Ectodermal cell (in vitro differentiated cells): ENCODE results near the gene GMPR.

Experiments used
- H3K27ac ChIP-seq: 2 replicates; pipeline ENCODE4 v1.7.0; 2013; ENCODE audit warnings: mild to moderate bottlenecking, low read depth, low read length; ENCODE audit not compliant: insufficient read depth, poor library complexity, severe bottlenecking
- H3K27me3 ChIP-seq: 2 replicates; pipeline ENCODE4 v1.7.0; 2013; ENCODE audit warnings: mild to moderate bottlenecking, low read length; ENCODE audit not compliant: insufficient read depth, control insufficient read depth, poor library complexity, severe bottlenecking
- H3K36me3 ChIP-seq: one replicate; pipeline ENCODE4 v1.7.0; 2013; ENCODE audit warnings: low read length; ENCODE audit not compliant: control insufficient read depth, insufficient read depth
- H3K4me1 ChIP-seq: one replicate; pipeline ENCODE4 v1.7.0; 2013; ENCODE audit warnings: low read length; ENCODE audit not compliant: control insufficient read depth, insufficient read depth
- H3K4me3 ChIP-seq: 2 replicates; pipeline ENCODE4 v1.7.0; 2013; ENCODE audit warnings: low read depth, low read length, control low read depth; ENCODE audit not compliant: insufficient read depth
- H3K9me3 ChIP-seq: 2 replicates; pipeline ENCODE4 v1.7.0; 2013; ENCODE audit warnings: mild to moderate bottlenecking, low read length, moderate library complexity; ENCODE audit not compliant: control insufficient read depth
- WGBS, 2 experiments: methylation state at CpG; one replicate each; pipeline ENCODE4 v1.1.7; 2013; ENCODE audit warnings: missing lambda C conversion rate in 2 of 2; 5-methylcytosine and 5-hydroxymethylcytosine counted together

GMPR gene

GRCh38 chr6:16244869-16245451, 6.6 kb downstream of the GMPR start:
- 53 to 56% methylated on average over 10 of the region's 10 CpGs for WGBS, 2 experiments

GRCh38 chr6:16248271-16248853, 10.0 kb downstream of the GMPR start:
- H3K36me3 ChIP-seq = no peaks in the 10 kb centered on the region
- H3K27ac ChIP-seq = no peak overlapping the region
- H3K4me1 ChIP-seq = peaks cover 31% of the 10 kb centered on the region
- no peak overlapping the region for H3K4me3 ChIP-seq
- no peaks in the 10 kb centered on the region for H3K9me3 ChIP-seq
- 78 to 81% methylated on average over 7 of the region's 7 CpGs for WGBS, 2 experiments
- H3K27me3 ChIP-seq = peaks cover 3% of the 10 kb centered on the region

More at GRCh38 chr6:16244869-16245451, 6.6 kb downstream of the GMPR start:
- peaks cover 9% of the 10 kb centered on the region for H3K27me3 ChIP-seq
- H3K27ac ChIP-seq = peak overlapping the region; percentile 1
- H3K9me3 ChIP-seq = no peaks in the 10 kb centered on the region
- H3K36me3 ChIP-seq = no peaks in the 10 kb centered on the region
- peaks cover 37% of the 10 kb centered on the region for H3K4me1 ChIP-seq
- no peak overlapping the region for H3K4me3 ChIP-seq

GRCh38 chr6:16249971-16250370, 11.6 kb downstream of the GMPR start:
- Histone ChIP-seq H3K4me3 (no peak overlapping the region), H3K27ac (peak overlapping the region; percentile 71), H3K36me3 (no peaks in the 10 kb centered on the region), H3K9me3 (no peaks in the 10 kb centered on the region), H3K27me3 (peaks cover 3% of the 10 kb centered on the region), H3K4me1 (peaks cover 22% of the 10 kb centered on the region)
- WGBS, 2 experiments = 69 to 75% methylated on average over 1 of the region's 1 CpG

- WGBS, 2 experiments = 89% methylated on average over 2 of the region's 2 CpGs
- Histone ChIP-seq H3K36me3 (no peaks in the 10 kb centered on the region), H3K4me3 (no peak overlapping the region), H3K4me1 (peaks cover 10% of the 10 kb centered on the region), H3K27ac (no peak overlapping the region), H3K9me3 (no peaks in the 10 kb centered on the region), H3K27me3 (peaks cover 2% of the 10 kb centered on the region)
These were observed 13.3 kb downstream of the GMPR start for GRCh38 chr6:16251706-16252105.

- Histone ChIP-seq H3K36me3 (no peaks in the 10 kb centered on the region), H3K27ac (no peak overlapping the region), H3K9me3 (no peaks in the 10 kb centered on the region), H3K4me3 (no peak overlapping the region), H3K27me3 (no peaks in the 10 kb centered on the region), H3K4me1 (peaks cover 10% of the 10 kb centered on the region)
- 97 to 98% methylated on average over 2 of the region's 2 CpGs for WGBS, 2 experiments
These were observed 14.4 kb downstream of the GMPR start for GRCh38 chr6:16252686-16253299.

GRCh38 chr6:16253399-16254144, 15.2 kb downstream of the GMPR start:
- WGBS, 2 experiments = 93 to 94% methylated on average over 9 to 10 of the region's 10 CpGs
- Histone ChIP-seq H3K27me3 (no peaks in the 10 kb centered on the region), H3K4me3 (no peak overlapping the region), H3K4me1 (peaks cover 10% of the 10 kb centered on the region), H3K27ac (no peak overlapping the region), H3K36me3 (no peaks in the 10 kb centered on the region), H3K9me3 (no peaks in the 10 kb centered on the region)

- WGBS, 2 experiments = 93 to 97% methylated on average over 7 to 9 of the region's 9 CpGs
- peaks cover 10% of the 10 kb centered on the region for H3K4me1 ChIP-seq
- no peaks in the 10 kb centered on the region for H3K27me3 ChIP-seq
- H3K9me3 ChIP-seq = no peaks in the 10 kb centered on the region
- no peaks in the 10 kb centered on the region for H3K36me3 ChIP-seq
- no peak overlapping the region for H3K27ac ChIP-seq
- H3K4me3 ChIP-seq = no peak overlapping the region
These were observed 16.1 kb downstream of the GMPR start for GRCh38 chr6:16254535-16254934.

- H3K9me3 ChIP-seq = no peaks in the 10 kb centered on the region
- WGBS, 2 experiments = 94 to 100% methylated on average over 2 of the region's 2 CpGs
- no peaks in the 10 kb centered on the region for H3K36me3 ChIP-seq
- H3K27ac ChIP-seq = no peak overlapping the region
- no peak overlapping the region for H3K4me3 ChIP-seq
- no peaks in the 10 kb centered on the region for H3K27me3 ChIP-seq
- peaks cover 6% of the 10 kb centered on the region for H3K4me1 ChIP-seq
These were observed 18.4 kb downstream of the GMPR start for GRCh38 chr6:16256781-16257180.

- Histone ChIP-seq H3K36me3 (no peaks in the 10 kb centered on the region), H3K4me3 (no peak overlapping the region), H3K27me3 (no peaks in the 10 kb centered on the region), H3K9me3 (no peaks in the 10 kb centered on the region), H3K4me1 (peaks cover 6% of the 10 kb centered on the region), H3K27ac (no peak overlapping the region)
- 63 to 69% methylated on average over 7 of the region's 7 CpGs for WGBS, 2 experiments
These were observed 19.8 kb downstream of the GMPR start for GRCh38 chr6:16257999-16258708.

- Histone ChIP-seq H3K27me3 (no peaks in the 10 kb centered on the region), H3K4me3 (no peak overlapping the region), H3K36me3 (no peaks in the 10 kb centered on the region), H3K27ac (no peak overlapping the region), H3K9me3 (no peaks in the 10 kb centered on the region), H3K4me1 (peaks cover 6% of the 10 kb centered on the region)
- 74 to 78% methylated on average over 6 of the region's 6 CpGs for WGBS, 2 experiments
These were observed 20.3 kb downstream of the GMPR start for GRCh38 chr6:16258709-16259075.
